Liver (tissue), 9 donors: ENCODE data around the gene EFNA2. TPM values are rescaled to one million over a fixed set of nuclear protein-coding genes. Genes with fewer than 3 reads are reported as not detected.
"Not testable (repeated sequence)": the region's sequence is repeated elsewhere in the genome, so short reads cannot be mapped to it uniquely, and the experiment has no call there.

Source experiments
- DNase-seq: peaks from one replicate; pipeline ENCODE4 v3.0.0-alpha.2; 2017; ENCODE audit warnings: low spot score
- H3K27ac ChIP-seq, 2 donors: one replicate each; pipeline ENCODE4 v1.7.0; 2013; ENCODE audit warnings: inconsistent platforms in 2 of 2, low read length in 2 of 2, control low read depth in 1 of 2, low read depth in 1 of 2, mild to moderate bottlenecking in 1 of 2
- H3K27me3 ChIP-seq, 4 donors: one replicate each; pipeline versions ENCODE4 v1.6.1 to v1.7.0; 2013; ENCODE audit warnings: low read length in 3 of 4, inconsistent platforms in 1 of 4, mild to moderate bottlenecking in 1 of 4, moderate library complexity in 1 of 4; ENCODE audit not compliant: control insufficient read depth in 4 of 4, insufficient read depth in 4 of 4
- H3K36me3 ChIP-seq, 4 donors: one replicate each; pipeline versions ENCODE4 v1.6.1 to v1.7.0; 2013; ENCODE audit warnings: low read length in 3 of 4, mild to moderate bottlenecking in 3 of 4, low read depth in 1 of 4, moderate library complexity in 1 of 4; ENCODE audit not compliant: control insufficient read depth in 4 of 4, insufficient read depth in 3 of 4
- H3K4me1 ChIP-seq, 4 donors: one replicate each; pipeline versions ENCODE4 v1.6.1 to v1.7.0; 2013; ENCODE audit warnings: low read length in 3 of 4, mild to moderate bottlenecking in 3 of 4, moderate library complexity in 1 of 4; ENCODE audit not compliant: control insufficient read depth in 4 of 4, insufficient read depth in 4 of 4
- H3K4me3 ChIP-seq, 3 donors: one replicate each; pipeline versions ENCODE4 v1.6.1 to v1.7.0; 2013; ENCODE audit warnings: low read length in 3 of 3, control low read depth in 1 of 3, low read depth in 1 of 3, mild to moderate bottlenecking in 1 of 3
- H3K9ac ChIP-seq, 2 donors: one replicate each; pipeline ENCODE4 v1.7.0; 2013; ENCODE audit warnings: low read length in 2 of 2, mild to moderate bottlenecking in 2 of 2, moderate library complexity in 2 of 2, control low read depth in 1 of 2, low read depth in 1 of 2
- H3K9me3 ChIP-seq, 4 donors: one replicate each; pipeline versions ENCODE4 v1.6.1 to v1.7.0; 2013; ENCODE audit warnings: low read length in 3 of 4; ENCODE audit not compliant: control insufficient read depth in 4 of 4
- FOXA1 ChIP-seq: IDR thresholded peaks from 2 replicates; pipeline ENCODE4 v1.6.1; 2016; ENCODE audit warnings: antibody characterized with exemption
- FOXA2 ChIP-seq: IDR thresholded peaks from 2 replicates; pipeline ENCODE4 v1.6.1; 2016; ENCODE audit warnings: antibody characterized with exemption
- HNF4A ChIP-seq, 2 donors: conservative IDR thresholded peaks; 2 replicates each; pipeline ENCODE4 v1.6.1; 2016; ENCODE audit warnings: antibody characterized with exemption in 2 of 2, mild to moderate bottlenecking in 2 of 2
- HNF4G ChIP-seq: IDR thresholded peaks from 2 replicates; pipeline ENCODE4 v1.6.1; 2016; ENCODE audit warnings: antibody characterized with exemption
- JUND ChIP-seq, 2 donors: IDR thresholded peaks; 2 replicates each; pipeline ENCODE4 v1.6.1; 2016; ENCODE audit warnings: antibody characterized with exemption in 2 of 2
- NR2F2 ChIP-seq: IDR thresholded peaks from 2 replicates; pipeline ENCODE4 v1.6.1; 2016; ENCODE audit warnings: antibody characterized with exemption
- RAD21 ChIP-seq, 2 donors: IDR thresholded peaks; 2 replicates each; pipeline ENCODE4 v1.6.1; 2016; ENCODE audit warnings: antibody characterized with exemption in 2 of 2, mild to moderate bottlenecking in 2 of 2
- RXRA ChIP-seq, 2 donors: IDR thresholded peaks; 2 replicates each; pipeline ENCODE4 v1.6.1; 2017 to 2018; ENCODE audit warnings: antibody characterized with exemption in 2 of 2, mild to moderate bottlenecking in 1 of 2
- SP1 ChIP-seq: IDR thresholded peaks from 2 replicates; pipeline ENCODE4 v1.6.1; 2018; ENCODE audit warnings: antibody characterized with exemption, mild to moderate bottlenecking
- WGBS: extraction: QIAGEN DNeasy Blood & Tissue Kit; methylation state at CpG from one replicate; pipeline ENCODE4 v1.1.7; 2013; 5-methylcytosine and 5-hydroxymethylcytosine counted together
- polyA plus RNA-seq, 2 donors: library from polyadenylated mRNA; stranded (reverse) in 1 of 2; unstranded in 1 of 2; fragments of 200-250 nt in 1 of 2; fragments of >200 nt in 1 of 2; fragmentation: Nextera tagmentation in 1 of 2; extraction: Ambion mirVana in 1 of 2; gene quantifications; one replicate each; pipeline versions ENCODE4 v1.2.1 to v1.2.3, GENCODE V29; 2013 to 2015
- total RNA-seq, 2 donors: library from RNA; depleted of rRNA; stranded (reverse); fragments of >200 nt; gene quantifications; one replicate each; pipeline ENCODE4 v1.2.3, GENCODE V29; 2014
- TF ChIP-seq, protein P1 (sequence below): IDR thresholded peaks from 2 replicates; pipeline ENCODE4 v1.6.1; 2016; ENCODE audit warnings: antibody characterized with exemption
- TF ChIP-seq, protein P2 (sequence below): IDR thresholded peaks from 2 replicates; pipeline ENCODE4 v1.6.1; 2016; ENCODE audit warnings: antibody characterized with exemption, mild to moderate bottlenecking
- TF ChIP-seq, protein P3 (sequence below): IDR thresholded peaks from 2 replicates; pipeline ENCODE4 v1.6.1; 2016; ENCODE audit warnings: antibody characterized with exemption
- donor health status: healthy.
- donor health status: healthy.
- donor health status: healthy.
- donor health status: healthy.
- donor health status: healthy.

The EFNA2 gene
- total and polyA plus RNA-seq, 4 donors: 0.98 to 9.8 (median 4.3) TPM

DNA sequence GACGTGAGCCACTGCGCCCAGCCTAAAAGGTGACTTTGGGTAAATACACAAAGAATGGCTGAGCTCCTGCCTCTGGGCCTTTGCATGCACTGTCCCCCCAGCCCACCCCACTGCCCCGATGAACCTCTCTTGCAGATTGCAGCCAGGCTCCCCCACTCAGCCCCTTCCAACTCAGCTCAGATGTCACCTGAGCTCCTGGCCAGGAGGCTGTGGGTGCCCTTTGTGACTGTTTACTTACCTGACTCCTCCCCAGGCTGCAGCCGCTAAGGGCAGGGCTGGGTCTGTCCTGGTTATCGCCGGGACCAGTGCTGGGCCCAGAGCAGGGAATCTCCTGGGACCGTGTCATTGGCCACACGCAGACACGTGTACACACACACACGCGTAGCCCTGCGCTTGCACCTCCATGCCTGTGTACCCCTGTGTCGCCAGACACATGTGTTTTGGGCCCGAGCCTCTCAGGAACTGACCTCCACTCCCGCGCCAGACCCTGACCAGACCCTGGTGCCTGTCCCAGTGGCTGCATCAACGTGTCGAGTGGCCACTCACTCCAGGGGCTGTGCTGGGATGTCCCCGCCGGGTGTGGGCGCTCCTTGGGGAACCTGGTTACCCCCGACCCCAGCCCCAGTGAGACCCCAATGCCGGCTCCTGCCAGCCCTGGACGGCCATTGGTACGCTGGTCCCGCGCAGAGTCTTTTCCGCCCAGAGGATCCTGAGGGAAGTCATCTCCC, 18.7 kb downstream of the EFNA2 start:
- peak; percentile 64 for DNase-seq
- Histone ChIP-seq H3K4me1 (peaks cover 2 to 10% (median 7%) of the 10 kb centered on the region in 4 donors), H3K9me3 (no peaks in the 10 kb centered on the region), H3K9ac (no peak overlapping the region), H3K27me3 (no peaks in the 10 kb centered on the region), H3K4me3 (peak overlapping the region in 1 of 3 donors; percentile 14), H3K27ac (peak overlapping the region; percentile 64 to 77), H3K36me3 (no peaks in the 10 kb centered on the region)
- peak; percentile 65 to 82 for TF ChIP-seq HNF4A (conservative IDR thresholded peaks at IDR 0.05)
- TF ChIP-seq SP1: peak; percentile 87
- peak in 1 of 2 donors; percentile 52 for TF ChIP-seq RAD21 (IDR thresholded peaks at IDR 0.05)
- TF ChIP-seq FOXA2: peak; percentile 90
- TF ChIP-seq FOXA1: peak; percentile 85
- TF ChIP-seq, protein P1, sequence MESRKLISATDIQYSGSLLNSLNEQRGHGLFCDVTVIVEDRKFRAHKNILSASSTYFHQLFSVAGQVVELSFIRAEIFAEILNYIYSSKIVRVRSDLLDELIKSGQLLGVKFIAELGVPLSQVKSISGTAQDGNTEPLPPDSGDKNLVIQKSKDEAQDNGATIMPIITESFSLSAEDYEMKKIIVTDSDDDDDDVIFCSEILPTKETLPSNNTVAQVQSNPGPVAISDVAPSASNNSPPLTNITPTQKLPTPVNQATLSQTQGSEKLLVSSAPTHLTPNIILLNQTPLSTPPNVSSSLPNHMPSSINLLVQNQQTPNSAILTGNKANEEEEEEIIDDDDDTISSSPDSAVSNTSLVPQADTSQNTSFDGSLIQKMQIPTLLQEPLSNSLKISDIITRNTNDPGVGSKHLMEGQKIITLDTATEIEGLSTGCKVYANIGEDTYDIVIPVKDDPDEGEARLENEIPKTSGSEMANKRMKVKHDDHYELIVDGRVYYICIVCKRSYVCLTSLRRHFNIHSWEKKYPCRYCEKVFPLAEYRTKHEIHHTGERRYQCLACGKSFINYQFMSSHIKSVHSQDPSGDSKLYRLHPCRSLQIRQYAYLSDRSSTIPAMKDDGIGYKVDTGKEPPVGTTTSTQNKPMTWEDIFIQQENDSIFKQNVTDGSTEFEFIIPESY: no peak
- TF ChIP-seq RXRA (IDR thresholded peaks at IDR 0.05): peak; percentile 62 to 84
- TF ChIP-seq HNF4G: no peak
- TF ChIP-seq, protein P2, sequence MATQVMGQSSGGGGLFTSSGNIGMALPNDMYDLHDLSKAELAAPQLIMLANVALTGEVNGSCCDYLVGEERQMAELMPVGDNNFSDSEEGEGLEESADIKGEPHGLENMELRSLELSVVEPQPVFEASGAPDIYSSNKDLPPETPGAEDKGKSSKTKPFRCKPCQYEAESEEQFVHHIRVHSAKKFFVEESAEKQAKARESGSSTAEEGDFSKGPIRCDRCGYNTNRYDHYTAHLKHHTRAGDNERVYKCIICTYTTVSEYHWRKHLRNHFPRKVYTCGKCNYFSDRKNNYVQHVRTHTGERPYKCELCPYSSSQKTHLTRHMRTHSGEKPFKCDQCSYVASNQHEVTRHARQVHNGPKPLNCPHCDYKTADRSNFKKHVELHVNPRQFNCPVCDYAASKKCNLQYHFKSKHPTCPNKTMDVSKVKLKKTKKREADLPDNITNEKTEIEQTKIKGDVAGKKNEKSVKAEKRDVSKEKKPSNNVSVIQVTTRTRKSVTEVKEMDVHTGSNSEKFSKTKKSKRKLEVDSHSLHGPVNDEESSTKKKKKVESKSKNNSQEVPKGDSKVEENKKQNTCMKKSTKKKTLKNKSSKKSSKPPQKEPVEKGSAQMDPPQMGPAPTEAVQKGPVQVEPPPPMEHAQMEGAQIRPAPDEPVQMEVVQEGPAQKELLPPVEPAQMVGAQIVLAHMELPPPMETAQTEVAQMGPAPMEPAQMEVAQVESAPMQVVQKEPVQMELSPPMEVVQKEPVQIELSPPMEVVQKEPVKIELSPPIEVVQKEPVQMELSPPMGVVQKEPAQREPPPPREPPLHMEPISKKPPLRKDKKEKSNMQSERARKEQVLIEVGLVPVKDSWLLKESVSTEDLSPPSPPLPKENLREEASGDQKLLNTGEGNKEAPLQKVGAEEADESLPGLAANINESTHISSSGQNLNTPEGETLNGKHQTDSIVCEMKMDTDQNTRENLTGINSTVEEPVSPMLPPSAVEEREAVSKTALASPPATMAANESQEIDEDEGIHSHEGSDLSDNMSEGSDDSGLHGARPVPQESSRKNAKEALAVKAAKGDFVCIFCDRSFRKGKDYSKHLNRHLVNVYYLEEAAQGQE: peak; percentile 37
- TF ChIP-seq NR2F2: no peak
- 59% methylated on average over 28 of the region's 28 CpGs for WGBS

DNA sequence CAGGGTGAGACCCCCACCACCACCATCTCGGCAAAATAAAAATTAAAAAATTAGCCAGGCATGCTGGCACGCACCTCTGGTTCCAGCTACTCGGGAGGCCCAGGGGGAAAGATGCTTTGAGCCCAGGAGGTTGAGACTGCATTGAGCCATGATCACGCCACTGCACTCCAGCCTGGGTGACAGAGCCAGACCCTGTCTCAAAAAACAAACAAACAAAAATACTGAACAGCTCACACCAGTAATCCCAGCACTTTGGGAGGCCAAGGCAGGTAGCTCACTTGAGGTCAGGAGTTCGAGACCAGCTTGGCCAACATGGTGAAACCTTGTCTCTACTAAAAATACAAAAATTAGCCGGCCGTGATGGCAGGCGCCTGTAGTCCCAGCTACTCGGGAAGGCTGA, 19.7 kb downstream of the EFNA2 start:
- not testable (repeated sequence) for H3K27me3 ChIP-seq, DNase-seq, H3K9ac ChIP-seq, H3K9me3 ChIP-seq, H3K27ac ChIP-seq, H3K36me3 ChIP-seq, H3K4me3 ChIP-seq
- WGBS: 95% methylated on average over 9 of the region's 9 CpGs
- peaks cover 2 to 10% (median 7%) of the 10 kb centered on the region in 4 donors for H3K4me1 ChIP-seq

DNA sequence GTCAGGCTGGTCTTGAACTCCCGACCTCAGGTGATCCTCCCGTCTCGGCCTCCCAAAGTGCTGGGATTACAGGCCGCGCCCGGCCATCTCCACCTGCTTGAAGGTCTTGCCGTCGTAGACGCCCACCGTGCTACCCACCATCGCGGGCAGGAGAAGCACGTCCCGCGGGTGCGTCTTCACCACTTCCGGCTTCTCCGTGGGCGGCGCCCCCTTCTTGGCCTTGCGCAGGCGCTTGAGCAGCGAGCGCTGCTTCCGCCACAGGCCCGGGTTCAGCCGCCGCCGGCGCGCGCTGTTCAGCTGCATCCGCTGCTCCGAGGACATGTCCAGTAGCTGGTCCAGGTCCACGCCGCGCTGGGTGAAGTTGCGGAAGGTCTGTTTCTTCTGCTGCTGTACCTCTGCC, 21.6 kb downstream of the EFNA2 start:
- Histone ChIP-seq H3K9ac (no peak overlapping the region), H3K27ac (no peak overlapping the region), H3K4me3 (no peak overlapping the region), H3K9me3 (no peaks in the 10 kb centered on the region), H3K27me3 (no peaks in the 10 kb centered on the region), H3K36me3 (no peaks in the 10 kb centered on the region), H3K4me1 (peaks cover 2 to 10% (median 7%) of the 10 kb centered on the region in 4 donors)
- TF ChIP-seq HNF4A (conservative IDR thresholded peaks at IDR 0.05): no peak
- TF ChIP-seq HNF4G: no peak
- no peak for TF ChIP-seq FOXA1
- TF ChIP-seq, protein P3, sequence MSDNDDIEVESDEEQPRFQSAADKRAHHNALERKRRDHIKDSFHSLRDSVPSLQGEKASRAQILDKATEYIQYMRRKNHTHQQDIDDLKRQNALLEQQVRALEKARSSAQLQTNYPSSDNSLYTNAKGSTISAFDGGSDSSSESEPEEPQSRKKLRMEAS: no peak
- TF ChIP-seq JUND (IDR thresholded peaks at IDR 0.05): no peak
- TF ChIP-seq, protein P2: no peak
- no peak for TF ChIP-seq NR2F2
- TF ChIP-seq RXRA (IDR thresholded peaks at IDR 0.05): no peak
- no peak for TF ChIP-seq RAD21 (IDR thresholded peaks at IDR 0.05)
- DNase-seq: no peak
- WGBS: 93% methylated on average over 38 of the region's 38 CpGs
